NCI-H2081 (cell line): ENCODE data around the gene SMARCAD1.

Experiments
- DNase-seq, 2 experiments: peaks; one replicate each; lab custom pipeline; 2025; lab: John Stamatoyannopoulos, UW

Gene SMARCAD1

GRCh38 chr4:94207469-94208224, at the start of gene SMARCAD1:
SMARCAD1 (plus strand) TSS chr4:94207865; CDS start chr4:94208395, 530 bp downstream.
- DNase-seq, result peak; percentile 85 to 94

- DNase-seq, result no peak
These were observed 48.8 kb upstream of the SMARCAD1 start for GRCh38 chr4:94158883-94159282.

GRCh38 chr4:94159790-94160189, 47.9 kb upstream of the SMARCAD1 start:
- no peak for DNase-seq

- no peak for DNase-seq
These were observed 46.9 kb upstream of the SMARCAD1 start for GRCh38 chr4:94160774-94161173.

- no peak for DNase-seq
These were observed 42.4 kb upstream of the SMARCAD1 start for GRCh38 chr4:94165256-94165655.

GRCh38 chr4:94168321-94168720, 39.3 kb upstream of the SMARCAD1 start:
- no peak for DNase-seq

- DNase-seq, result no peak
These were observed 37.8 kb upstream of the SMARCAD1 start for GRCh38 chr4:94169803-94170372.

- DNase-seq, result no peak
These were observed 36.0 kb upstream of the SMARCAD1 start for GRCh38 chr4:94171616-94172015.

- DNase-seq, result no peak
These were observed 32.0 kb upstream of the SMARCAD1 start for GRCh38 chr4:94175553-94176261.

- no peak for DNase-seq
These were observed 29.8 kb upstream of the SMARCAD1 start for GRCh38 chr4:94177822-94178221.

- no peak for DNase-seq
These were observed 25.9 kb upstream of the SMARCAD1 start for GRCh38 chr4:94181815-94182214.

GRCh38 chr4:94202769-94203168, 4.9 kb upstream of the SMARCAD1 start:
- no peak for DNase-seq

GRCh38 chr4:94208266-94208665, 601 bp downstream of the SMARCAD1 start:
- DNase-seq, result no peak

- no peak for DNase-seq
These were observed 1.3 kb downstream of the SMARCAD1 start for GRCh38 chr4:94208918-94209317.

GRCh38 chr4:94211861-94212260, 4.2 kb downstream of the SMARCAD1 start:
- DNase-seq, result no peak

GRCh38 chr4:94214703-94215319, 7.1 kb downstream of the SMARCAD1 start:
- DNase-seq, result no peak

- DNase-seq, result no peak
These were observed 8.7 kb downstream of the SMARCAD1 start for GRCh38 chr4:94216394-94216793.

GRCh38 chr4:94219402-94219801, 11.7 kb downstream of the SMARCAD1 start:
- no peak for DNase-seq

- DNase-seq, result no peak
These were observed 14.3 kb downstream of the SMARCAD1 start for GRCh38 chr4:94221916-94222315.

- DNase-seq, result no peak
These were observed 17.8 kb downstream of the SMARCAD1 start for GRCh38 chr4:94225449-94225848.

GRCh38 chr4:94226763-94227162, 19.1 kb downstream of the SMARCAD1 start:
- DNase-seq, result no peak

GRCh38 chr4:94228493-94229216, 21.0 kb downstream of the SMARCAD1 start:
- DNase-seq, result no peak
